Keratinocyte (primary cell): ENCODE data around the gene PCNX4. TPM values are rescaled to one million over a fixed set of nuclear protein-coding genes. Genes with fewer than 3 reads are reported as not detected.

Source experiments
- DNase-seq: peaks from one replicate; pipeline ENCODE4 v3.0.0-alpha.2; 2011; ENCODE audit warnings: low read depth, missing footprints, low spot score
- FAIRE-seq: peaks from 2 replicates; lab custom pipeline; 2011; peaks lifted over from hg19 to GRCh38; lab: Jason Lieb, UNC
- H2AFZ ChIP-seq: 2 replicates; pipeline ENCODE4 v1.6.0; 2012; ENCODE audit warnings: low read length, control low read depth, inconsistent platforms; ENCODE audit not compliant: control insufficient read depth
- H3K27ac ChIP-seq: 2 replicates; pipeline ENCODE4 v1.5.1; 2011; ENCODE audit warnings: low read length; ENCODE audit not compliant: control insufficient read depth, insufficient read depth
- H3K27me3 ChIP-seq: 3 replicates; pipeline ENCODE4 v1.6.0; 2011; ENCODE audit warnings: low read length; ENCODE audit not compliant: control insufficient read depth, insufficient read depth; ENCODE audit errors: extremely low read depth
- H3K36me3 ChIP-seq, 2 experiments: 2 replicates in 1 of 2; 3 replicates in 1 of 2; pipeline ENCODE4 v1.5.1; 2011; ENCODE audit warnings: low read length in 2 of 2, mild to moderate bottlenecking in 1 of 2; ENCODE audit not compliant: control insufficient read depth in 2 of 2, insufficient read depth in 2 of 2; ENCODE audit errors: extremely low read depth in 1 of 2
- H3K4me1 ChIP-seq: 3 replicates; pipeline ENCODE4 v1.5.1; 2011; ENCODE audit warnings: low read length; ENCODE audit not compliant: control insufficient read depth, insufficient read depth; ENCODE audit errors: extremely low read depth
- H3K4me2 ChIP-seq: 3 replicates; pipeline ENCODE4 v1.6.0; 2011; ENCODE audit warnings: low read depth, low read length; ENCODE audit not compliant: control insufficient read depth, insufficient read depth; ENCODE audit errors: extremely low read depth
- H3K4me3 ChIP-seq, 3 experiments: fragments of 200-600 bp in 1 of 3; sonication (generic) in 1 of 3; 2 replicates in 2 of 3; 3 replicates in 1 of 3; pipeline ENCODE4 v1.5.1; 2011 to 2016; ENCODE audit warnings: low read length in 3 of 3, mild to moderate bottlenecking in 3 of 3, control low read depth in 2 of 3, inconsistent platforms in 1 of 3, low read depth in 1 of 3, mixed read lengths in 1 of 3, mixed run types in 1 of 3, moderate library complexity in 1 of 3; ENCODE audit not compliant: control insufficient read depth in 2 of 3, insufficient read depth in 2 of 3; ENCODE audit errors: extremely low read depth in 1 of 3
- H3K79me2 ChIP-seq: 2 replicates; pipeline ENCODE4 v1.6.0; 2012; ENCODE audit warnings: low read length; ENCODE audit not compliant: control insufficient read depth, insufficient read depth
- H3K9ac ChIP-seq: 3 replicates; pipeline ENCODE4 v1.6.0; 2011; ENCODE audit warnings: low read length; ENCODE audit not compliant: control insufficient read depth, insufficient read depth; ENCODE audit errors: extremely low read depth
- H3K9me1 ChIP-seq: 3 replicates; pipeline ENCODE4 v1.6.0; 2011; ENCODE audit warnings: low read length; ENCODE audit not compliant: control insufficient read depth, insufficient read depth; ENCODE audit errors: extremely low read depth
- H3K9me3 ChIP-seq: 2 replicates; pipeline ENCODE4 v1.5.1; 2012; ENCODE audit warnings: low read depth, low read length; ENCODE audit not compliant: control insufficient read depth
- H4K20me1 ChIP-seq: 3 replicates; pipeline ENCODE4 v1.6.0; 2011; ENCODE audit warnings: low read length; ENCODE audit not compliant: control insufficient read depth, insufficient read depth; ENCODE audit errors: extremely low read depth
- CTCF ChIP-seq, 3 experiments: IDR thresholded peaks in 1 of 3; conservative IDR thresholded peaks in 1 of 3; optimal IDR thresholded peaks in 1 of 3; 2 replicates in 2 of 3; 3 replicates in 1 of 3; pipeline versions ENCODE3 to v1.5.1; 2011; ENCODE audit warnings: low read length in 3 of 3, mild to moderate bottlenecking in 3 of 3, moderate library complexity in 2 of 3, control low read depth in 1 of 3, inconsistent platforms in 1 of 3; ENCODE audit not compliant: insufficient read depth in 2 of 3; ENCODE audit errors: extremely low read depth in 1 of 3
- EZH2 ChIP-seq: IDR thresholded peaks from one replicate; pipeline ENCODE4 v1.6.1; 2012; ENCODE audit warnings: inconsistent platforms, mild to moderate bottlenecking, low read length, moderate library complexity
- dilution Hi-C: fragments of 300-500 bp; cut with MboI; formaldehyde crosslinking; loops from one replicate; pipeline ENCODE4 v1.7.0; 2020; ENCODE audit warnings: low sequenced_read_pairs; ENCODE audit not compliant: extremely low pct_ligation_motif_present
- polyA plus RNA-seq, 5 experiments: library from polyadenylated mRNA; depleted of rRNA in 3 of 5; stranded (reverse) in 3 of 5; stranded (forward) in 1 of 5; unstranded in 1 of 5; fragments of >200 nt; gene quantifications; 1 replicate in 1 of 5; 2 replicates in 3 of 5; 3 replicates in 1 of 5; pipeline versions ENCODE4 v1.2.1 to v1.2.3, GENCODE V29; 2011 to 2012; ENCODE audit warnings: missing spikeins in 2 of 5, low read depth in 1 of 5, low replicate concordance in 1 of 5

PCNX4 gene
- polyA plus RNA-seq, 1 donor (not counting 4 experiments of a cell fraction or from before 2014, with no cell fraction given), result 49.8 TPM

- Histone ChIP-seq H3K9me3 (no peaks in the 10 kb centered on the region), H3K27ac (peak overlapping the region; percentile 80), H3K4me2 (peak overlapping the region; percentile 80), H3K9me1 (no peaks in the 10 kb centered on the region), H3K9ac (peak overlapping the region; percentile 88), H3K79me2 (peaks cover 22% of the 10 kb centered on the region), H3K4me1 (peaks cover 18% of the 10 kb centered on the region), H2AFZ (peak overlapping the region; percentile 82), H3K36me3 (no peaks in the 10 kb centered on the region), H3K27me3 (no peaks in the 10 kb centered on the region), H4K20me1 (no peaks in the 10 kb centered on the region), H3K4me3 (peak overlapping the region; percentile 50 to 82 (median 80))
- dilution Hi-C loops, result no loop called here
- TF ChIP-seq EZH2 (no peak), CTCF (optimal IDR thresholded peaks at IDR 0.05 in 1 of 3, IDR thresholded peaks at IDR 0.05 in 1 of 3, conservative IDR thresholded peaks at IDR 0.05 in 1 of 3; ENCODE audit: extremely low read depth in 1 of 3, insufficient read depth in 2 of 3, low read length in 3 of 3) (no peak)
- DNase-seq (no peak), FAIRE-seq (no peak)
Measured at GRCh38 chr14:60165547-60165876, 73.8 kb downstream of the PCNX4 start.

GRCh38 chr14:60166142-60166541 lies 74.4 kb downstream of the PCNX4 start:
- Histone ChIP-seq H3K27me3 (no peaks in the 10 kb centered on the region), H3K9me1 (no peaks in the 10 kb centered on the region), H3K9me3 (no peaks in the 10 kb centered on the region), H4K20me1 (no peaks in the 10 kb centered on the region), H3K4me2 (no peak overlapping the region), H3K4me3 (no peak overlapping the region), H3K9ac (no peak overlapping the region), H3K36me3 (no peaks in the 10 kb centered on the region), H3K27ac (no peak overlapping the region), H2AFZ (no peak overlapping the region), H3K79me2 (peaks cover 20% of the 10 kb centered on the region), H3K4me1 (peaks cover 18% of the 10 kb centered on the region)
- no peak for TF ChIP-seq EZH2
- no peak for TF ChIP-seq CTCF (optimal IDR thresholded peaks at IDR 0.05 in 1 of 3, IDR thresholded peaks at IDR 0.05 in 1 of 3, conservative IDR thresholded peaks at IDR 0.05 in 1 of 3; ENCODE audit: extremely low read depth in 1 of 3, insufficient read depth in 2 of 3, low read length in 3 of 3)
- DNase-seq (no peak), FAIRE-seq (no peak)
- dilution Hi-C loops, result no loop called here
